WTC11 (cell line): ENCODE measurements around the gene FCHSD1. TPM values are rescaled to one million over a fixed set of nuclear protein-coding genes. Genes with fewer than 3 reads are reported as not detected.

Experiments used
- ATAC-seq: fragments of 200-7000 bp; cut with Tn5 transposase; 2 replicates; pipeline ENCODE4 v1.10.0; 2021; ENCODE audit warnings: mild to moderate bottlenecking, moderate library complexity
- CTCF ChIA-PET: fragments of 300-600 bp; sonication (Branson Sonifier 250); formaldehyde crosslinking; loops from one replicate; lab custom pipeline; 2021; ENCODE audit warnings: antibody characterized with exemption; lab: Charles Lee
- POLR2A ChIA-PET: fragments of 350-600 bp; sonication (Branson Sonifier 250); formaldehyde crosslinking; loops from one replicate; lab custom pipeline; 2021; ENCODE audit warnings: antibody characterized with exemption; lab: Charles Lee
- DNase-seq: peaks from one replicate; pipeline ENCODE4 v3.0.0; 2021; ENCODE audit warnings: low spot score
- H3K27ac Mint-ChIP-seq: 2 replicates; pipeline ENCODE4 v1.8.0; 2021; ENCODE audit warnings: mixed read lengths
- H3K27me3 Mint-ChIP-seq: 2 replicates; pipeline ENCODE4 v1.8.0; 2021; ENCODE audit warnings: low read depth, mild to moderate bottlenecking, moderate library complexity, mixed read lengths
- H3K36me3 Mint-ChIP-seq: 2 replicates; pipeline ENCODE4 v1.8.0; 2021; ENCODE audit warnings: mixed read lengths
- H3K4me1 Mint-ChIP-seq: 2 replicates; pipeline ENCODE4 v1.8.0; 2022; ENCODE audit warnings: mixed read lengths
- H3K4me3 Mint-ChIP-seq: 2 replicates; pipeline ENCODE4 v1.8.0; 2021; ENCODE audit warnings: mild to moderate bottlenecking, moderate library complexity, mixed read lengths
- H3K9me3 Mint-ChIP-seq: 2 replicates; pipeline ENCODE4 v1.8.0; 2021; ENCODE audit warnings: mixed read lengths
- FOXP1 ChIP-seq: sonication (generic); formaldehyde crosslinking; IDR thresholded peaks from 2 replicates; pipeline ENCODE4 v1.8.0; 2022; ENCODE audit warnings: missing genetic modification reagents, mild to moderate bottlenecking, moderate library complexity, borderline replicate concordance
- GABPB1 ChIP-seq: sonication (generic); formaldehyde crosslinking; IDR thresholded peaks from 2 replicates; pipeline ENCODE4 v1.8.1; 2023; ENCODE audit warnings: mild to moderate bottlenecking, missing genetic modification reagents
- MAX ChIP-seq: sonication (generic); formaldehyde crosslinking; IDR thresholded peaks from 2 replicates; pipeline ENCODE4 v1.8.0; 2022; ENCODE audit warnings: mild to moderate bottlenecking, missing genetic modification reagents
- NFYB ChIP-seq: sonication (generic); formaldehyde crosslinking; conservative IDR thresholded peaks from 2 replicates; pipeline ENCODE4 v1.8.0; 2022; ENCODE audit warnings: low read depth, missing genetic modification reagents
- RORB ChIP-seq: fragments of 250-450 bp; sonication (Bioruptor Pico); IDR thresholded peaks from 2 replicates; pipeline ENCODE4 v1.9.0; 2021; ENCODE audit warnings: mild to moderate bottlenecking
- ZBTB21 ChIP-seq: sonication (generic); formaldehyde crosslinking; IDR thresholded peaks from 2 replicates; pipeline ENCODE4 v1.8.1; 2023; ENCODE audit warnings: mild to moderate bottlenecking, missing genetic modification reagents, borderline replicate concordance
- ZBTB43 ChIP-seq: sonication (generic); formaldehyde crosslinking; IDR thresholded peaks from 2 replicates; pipeline ENCODE4 v1.8.1; 2023; ENCODE audit warnings: mild to moderate bottlenecking, missing genetic modification reagents
- ZMAT4 ChIP-seq: fragments of 250-450 bp; sonication (Bioruptor Pico); IDR thresholded peaks from 2 replicates; pipeline ENCODE4 v1.9.0; 2021; ENCODE audit warnings: mild to moderate bottlenecking
- ZNF317 ChIP-seq: sonication (generic); formaldehyde crosslinking; IDR thresholded peaks from 2 replicates; pipeline ENCODE4 v1.8.1; 2023; ENCODE audit warnings: low read depth, mild to moderate bottlenecking, moderate library complexity, missing genetic modification reagents, borderline replicate concordance
- ZNF512 ChIP-seq: sonication (generic); formaldehyde crosslinking; IDR thresholded peaks from 2 replicates; pipeline ENCODE4 v1.8.1; 2022; ENCODE audit warnings: missing genetic modification reagents, borderline replicate concordance
- total RNA-seq: library from RNA; stranded (reverse); gene quantifications from 3 replicates; pipeline ENCODE4 v1.2.3, GENCODE V29; 2021
- TF ChIP-seq, protein P1 (sequence below): sonication (generic); formaldehyde crosslinking; IDR thresholded peaks from 2 replicates; pipeline ENCODE4 v1.8.0; 2022; ENCODE audit warnings: mild to moderate bottlenecking, missing genetic modification reagents
- TF ChIP-seq, protein P2 (sequence below): sonication (generic); formaldehyde crosslinking; IDR thresholded peaks from 2 replicates; pipeline ENCODE4 v1.8.1; 2022; ENCODE audit warnings: low read depth, mild to moderate bottlenecking, moderate library complexity, missing genetic modification reagents, borderline replicate concordance
- TF ChIP-seq, protein P3 (sequence below): sonication (generic); formaldehyde crosslinking; IDR thresholded peaks from 2 replicates; pipeline ENCODE4 v1.8.1; 2022; ENCODE audit warnings: mild to moderate bottlenecking, moderate library complexity, missing genetic modification reagents
- TF ChIP-seq, protein P4 (sequence below): fragments of 250-450 bp; sonication (Bioruptor Pico); IDR thresholded peaks from 2 replicates; pipeline ENCODE4 v1.9.0; 2021; ENCODE audit warnings: mild to moderate bottlenecking

FCHSD1 gene
- total RNA-seq, 1 experiment from 2014 or later = 50.3 TPM

GRCh38 chr5:141651728-141652105 lies 499 bp upstream of the FCHSD1 start:
- ChIA-PET CTCF (interaction anchor here (1.0 to 3.1 kb wide), 12 partner anchors 10 to 309 kb away, joined by 3 to 32 read pairs (median 4); partner anchors contain the start of genes ARAP3, DIAPH1, HDAC3 and RELL2), POLR2A (interaction anchor here (1.1 to 1.4 kb wide), 3 partner anchors 11 to 30 kb away, joined by 4 to 19 read pairs (median 5); partner anchors contain the start of genes HDAC3 and RELL2)
- no peak for TF ChIP-seq ZNF512 (CRISPR knock-in tag)
- no peak for TF ChIP-seq MAX (CRISPR knock-in tag)
- no peak for TF ChIP-seq ZBTB21 (CRISPR knock-in tag)
- TF ChIP-seq, protein P1, sequence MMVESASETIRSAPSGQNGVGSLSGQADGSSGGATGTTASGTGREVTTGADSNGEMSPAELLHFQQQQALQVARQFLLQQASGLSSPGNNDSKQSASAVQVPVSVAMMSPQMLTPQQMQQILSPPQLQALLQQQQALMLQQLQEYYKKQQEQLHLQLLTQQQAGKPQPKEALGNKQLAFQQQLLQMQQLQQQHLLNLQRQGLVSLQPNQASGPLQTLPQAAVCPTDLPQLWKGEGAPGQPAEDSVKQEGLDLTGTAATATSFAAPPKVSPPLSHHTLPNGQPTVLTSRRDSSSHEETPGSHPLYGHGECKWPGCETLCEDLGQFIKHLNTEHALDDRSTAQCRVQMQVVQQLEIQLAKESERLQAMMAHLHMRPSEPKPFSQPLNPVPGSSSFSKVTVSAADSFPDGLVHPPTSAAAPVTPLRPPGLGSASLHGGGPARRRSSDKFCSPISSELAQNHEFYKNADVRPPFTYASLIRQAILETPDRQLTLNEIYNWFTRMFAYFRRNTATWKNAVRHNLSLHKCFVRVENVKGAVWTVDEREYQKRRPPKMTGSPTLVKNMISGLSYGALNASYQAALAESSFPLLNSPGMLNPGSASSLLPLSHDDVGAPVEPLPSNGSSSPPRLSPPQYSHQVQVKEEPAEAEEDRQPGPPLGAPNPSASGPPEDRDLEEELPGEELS (CRISPR knock-in tag) = no peak
- ATAC-seq (no peak), DNase-seq (no peak)
- H3K27me3 Mint-ChIP-seq = no peaks in the 10 kb centered on the region
- H3K4me3 Mint-ChIP-seq = peak overlapping the region; percentile 99
- 0 out of 2 replicates have a peak overlapping the region, but pooled peaks have one; percentile 9 for H3K27ac Mint-ChIP-seq
- peaks cover 29% of the 10 kb centered on the region for H3K36me3 Mint-ChIP-seq
- H3K4me1 Mint-ChIP-seq = peaks cover 20% of the 10 kb centered on the region
- H3K9me3 Mint-ChIP-seq = no peaks in the 10 kb centered on the region

DNA sequence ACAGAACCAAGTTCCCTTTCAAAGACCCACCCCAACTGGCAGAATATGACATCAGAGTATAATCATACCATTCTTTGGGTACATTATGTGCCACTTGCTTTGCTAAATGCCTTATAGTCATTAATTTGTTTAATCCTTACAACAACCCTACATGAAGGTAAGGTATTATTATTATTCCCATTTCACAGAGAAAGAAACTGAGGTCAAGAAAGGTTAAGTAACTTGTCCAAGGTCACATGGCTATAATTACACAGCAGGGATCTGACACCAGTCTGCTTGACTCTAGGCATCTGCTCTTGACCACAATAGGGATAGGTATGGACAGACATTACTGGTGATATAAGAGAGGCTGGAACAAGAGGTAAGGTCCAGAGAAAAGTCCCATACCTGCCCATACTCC lies 1.2 kb downstream of the FCHSD1 start:
- ATAC-seq = no peak
- TF ChIP-seq, protein P2, sequence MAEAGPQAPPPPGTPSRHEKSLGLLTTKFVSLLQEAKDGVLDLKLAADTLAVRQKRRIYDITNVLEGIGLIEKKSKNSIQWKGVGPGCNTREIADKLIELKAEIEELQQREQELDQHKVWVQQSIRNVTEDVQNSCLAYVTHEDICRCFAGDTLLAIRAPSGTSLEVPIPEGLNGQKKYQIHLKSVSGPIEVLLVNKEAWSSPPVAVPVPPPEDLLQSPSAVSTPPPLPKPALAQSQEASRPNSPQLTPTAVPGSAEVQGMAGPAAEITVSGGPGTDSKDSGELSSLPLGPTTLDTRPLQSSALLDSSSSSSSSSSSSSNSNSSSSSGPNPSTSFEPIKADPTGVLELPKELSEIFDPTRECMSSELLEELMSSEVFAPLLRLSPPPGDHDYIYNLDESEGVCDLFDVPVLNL (CRISPR knock-in tag) = no peak
- TF ChIP-seq GABPB1 (CRISPR knock-in tag) = no peak
- TF ChIP-seq NFYB = no peak
- peaks cover 20% of the 10 kb centered on the region for H3K4me1 Mint-ChIP-seq
- H3K4me3 Mint-ChIP-seq = peak overlapping the region; percentile 99
- no peaks in the 10 kb centered on the region for H3K27me3 Mint-ChIP-seq
- ChIA-PET CTCF (interaction anchor here (1.3 to 3.1 kb wide), 3 partner anchors 58 to 311 kb away, joined by 3 to 27 read pairs (median 11); partner anchors contain the start of gene PCDH12), POLR2A (interaction anchor here (0.6 to 1.0 kb wide), 3 partner anchors 12 to 22 kb away, joined by 3 to 5 read pairs (median 4); partner anchors contain the start of genes HDAC3 and RELL2)
- no peaks in the 10 kb centered on the region for H3K9me3 Mint-ChIP-seq
- peaks cover 30% of the 10 kb centered on the region for H3K36me3 Mint-ChIP-seq
- DNase-seq = no peak
- no peak overlapping the region for H3K27ac Mint-ChIP-seq

DNA sequence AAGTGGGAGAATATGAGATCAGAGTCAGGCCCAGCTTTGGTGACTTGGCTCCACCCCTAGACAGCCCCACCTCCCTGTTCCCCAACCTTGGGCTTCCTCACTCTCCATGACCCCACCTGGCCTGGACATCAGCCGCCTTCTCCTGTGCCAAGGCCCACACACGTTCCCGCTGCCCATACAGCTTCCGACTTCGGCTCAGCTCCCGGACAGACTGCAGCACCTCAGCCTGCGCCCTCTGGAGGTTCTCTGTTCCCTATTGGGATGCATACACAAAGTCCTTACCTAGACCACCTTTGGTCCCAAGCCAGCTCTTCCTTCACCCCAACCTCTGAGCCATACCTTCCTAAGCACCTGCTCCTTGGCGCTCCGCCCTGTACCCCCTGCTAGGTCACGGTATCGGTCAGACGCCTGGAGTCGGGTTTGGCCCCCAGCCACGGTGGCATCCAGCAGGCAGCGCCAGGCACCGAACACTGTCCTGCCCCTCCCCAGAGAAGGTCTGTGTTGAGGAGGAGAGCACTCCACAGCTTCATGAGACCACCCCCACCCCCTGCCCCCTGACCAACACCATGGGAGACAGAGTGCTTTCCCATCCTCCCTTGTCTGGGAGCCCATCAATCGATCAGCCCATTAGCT lies 2.0 kb downstream of the FCHSD1 start:
- Mint-ChIP-seq H3K27me3 (no peaks in the 10 kb centered on the region), H3K36me3 (peaks cover 28% of the 10 kb centered on the region)
- ATAC-seq (no peak), DNase-seq (no peak)
- no peak for TF ChIP-seq ZBTB43 (CRISPR knock-in tag)
- TF ChIP-seq FOXP1 (CRISPR knock-in tag) = peak; percentile 15; the same call in 1 of the 2 replicates
- TF ChIP-seq, all 79 proteins: peak for 1
- no peak overlapping the region for H3K4me3 Mint-ChIP-seq
- peaks cover 20% of the 10 kb centered on the region for H3K4me1 Mint-ChIP-seq
- H3K9me3 Mint-ChIP-seq = no peaks in the 10 kb centered on the region
- ChIA-PET POLR2A (interaction anchor here (0.6 to 1.0 kb wide), 3 partner anchors 11 to 23 kb away, joined by 3 to 5 read pairs (median 4); partner anchors contain the start of genes HDAC3 and RELL2), CTCF (interaction anchor here (1.1 to 3.1 kb wide), 5 partner anchors 12 to 57 kb away, joined by 3 to 27 read pairs (median 10); partner anchors contain the start of genes DIAPH1, HDAC3 and RELL2)
- no peak overlapping the region for H3K27ac Mint-ChIP-seq

DNA sequence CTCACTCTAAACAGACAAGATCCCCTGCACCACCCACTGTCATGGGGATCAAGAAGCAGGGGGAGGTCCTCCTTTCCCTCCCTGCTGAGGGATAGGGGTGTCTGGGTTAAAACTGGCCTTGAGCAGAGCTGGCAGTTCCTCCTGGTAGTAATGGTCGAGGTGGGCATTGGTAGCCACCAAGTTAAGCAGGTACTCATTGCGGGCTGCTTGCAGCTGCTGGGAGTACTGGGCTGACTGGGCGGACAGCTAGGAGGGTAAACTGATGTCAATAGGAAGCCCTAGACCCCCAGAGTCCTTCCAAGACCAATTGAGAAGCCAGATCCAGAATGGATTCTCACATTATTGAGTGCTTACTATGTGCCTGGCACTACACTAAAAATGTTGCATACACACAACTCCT lies 3.4 kb downstream of the FCHSD1 start:
- ChIA-PET CTCF (interaction anchor here (2.7 kb wide), 1 partner anchor 29 kb away, joined by 11 read pairs; the partner anchor contains the start of gene DIAPH1), POLR2A (no interaction called here)
- Mint-ChIP-seq H3K9me3 (no peaks in the 10 kb centered on the region), H3K4me1 (peaks cover 20% of the 10 kb centered on the region), H3K27me3 (no peaks in the 10 kb centered on the region), H3K27ac (no peak overlapping the region), H3K36me3 (peaks cover 24% of the 10 kb centered on the region), H3K4me3 (no peak overlapping the region)
- DNase-seq (no peak), ATAC-seq (no peak)
- no peak for TF ChIP-seq ZNF317 (CRISPR knock-in tag)
- TF ChIP-seq, protein P3, sequence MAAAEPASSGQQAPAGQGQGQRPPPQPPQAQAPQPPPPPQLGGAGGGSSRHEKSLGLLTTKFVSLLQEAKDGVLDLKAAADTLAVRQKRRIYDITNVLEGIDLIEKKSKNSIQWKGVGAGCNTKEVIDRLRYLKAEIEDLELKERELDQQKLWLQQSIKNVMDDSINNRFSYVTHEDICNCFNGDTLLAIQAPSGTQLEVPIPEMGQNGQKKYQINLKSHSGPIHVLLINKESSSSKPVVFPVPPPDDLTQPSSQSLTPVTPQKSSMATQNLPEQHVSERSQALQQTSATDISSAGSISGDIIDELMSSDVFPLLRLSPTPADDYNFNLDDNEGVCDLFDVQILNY (CRISPR knock-in tag) = no peak
- TF ChIP-seq, protein P4, sequence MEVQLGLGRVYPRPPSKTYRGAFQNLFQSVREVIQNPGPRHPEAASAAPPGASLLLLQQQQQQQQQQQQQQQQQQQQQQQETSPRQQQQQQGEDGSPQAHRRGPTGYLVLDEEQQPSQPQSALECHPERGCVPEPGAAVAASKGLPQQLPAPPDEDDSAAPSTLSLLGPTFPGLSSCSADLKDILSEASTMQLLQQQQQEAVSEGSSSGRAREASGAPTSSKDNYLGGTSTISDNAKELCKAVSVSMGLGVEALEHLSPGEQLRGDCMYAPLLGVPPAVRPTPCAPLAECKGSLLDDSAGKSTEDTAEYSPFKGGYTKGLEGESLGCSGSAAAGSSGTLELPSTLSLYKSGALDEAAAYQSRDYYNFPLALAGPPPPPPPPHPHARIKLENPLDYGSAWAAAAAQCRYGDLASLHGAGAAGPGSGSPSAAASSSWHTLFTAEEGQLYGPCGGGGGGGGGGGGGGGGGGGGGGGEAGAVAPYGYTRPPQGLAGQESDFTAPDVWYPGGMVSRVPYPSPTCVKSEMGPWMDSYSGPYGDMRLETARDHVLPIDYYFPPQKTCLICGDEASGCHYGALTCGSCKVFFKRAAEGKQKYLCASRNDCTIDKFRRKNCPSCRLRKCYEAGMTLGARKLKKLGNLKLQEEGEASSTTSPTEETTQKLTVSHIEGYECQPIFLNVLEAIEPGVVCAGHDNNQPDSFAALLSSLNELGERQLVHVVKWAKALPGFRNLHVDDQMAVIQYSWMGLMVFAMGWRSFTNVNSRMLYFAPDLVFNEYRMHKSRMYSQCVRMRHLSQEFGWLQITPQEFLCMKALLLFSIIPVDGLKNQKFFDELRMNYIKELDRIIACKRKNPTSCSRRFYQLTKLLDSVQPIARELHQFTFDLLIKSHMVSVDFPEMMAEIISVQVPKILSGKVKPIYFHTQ (CRISPR knock-in tag) = no peak
- no peak for TF ChIP-seq RORB (CRISPR knock-in tag)
- TF ChIP-seq ZMAT4 (CRISPR knock-in tag) = no peak
- no peak for TF ChIP-seq ZBTB21 (CRISPR knock-in tag)
